PC-3 (cell line): ENCODE results near the gene RBM12. TPM values are rescaled to one million over a fixed set of nuclear protein-coding genes. Genes with fewer than 3 reads are reported as not detected.

Experiments
- ATAC-seq: fragments of 200-7000 bp; cut with Tn5 transposase; 2 replicates; pipeline ENCODE4 v1.9.1; 2020; ENCODE audit warnings: mild to moderate bottlenecking, moderate library complexity
- BruUV-seq: library from RNA; stranded (reverse); fragments of 400-500 nt; replicated peaks from 2 replicates; lab custom pipeline; 2021; lab: Mats Ljungman, UMichigan
- CTCF ChIA-PET: fragments of 300-600 bp; sonication (Branson Sonifier 250); formaldehyde crosslinking; loops from one replicate; lab custom pipeline; 2022; ENCODE audit warnings: antibody characterized with exemption; lab: Charles Lee
- POLR2A ChIA-PET: fragments of 300-600 bp; sonication (Branson Sonifier 250); formaldehyde crosslinking; loops from one replicate; lab custom pipeline; 2022; ENCODE audit warnings: antibody characterized with exemption; ENCODE audit not compliant: unreplicated experiment; lab: Charles Lee
- DNase-seq: peaks from one replicate; pipeline ENCODE4 v3.0.0-alpha.2; 2015
- H2AFZ ChIP-seq: fragments of 300-600 bp; sonication (generic); 2 replicates; pipeline ENCODE4 v1.6.0; 2016; ENCODE audit warnings: antibody characterized with exemption, low read length
- H3F3A ChIP-seq: fragments of 300-600 bp; sonication (generic); one replicate; pipeline ENCODE4 v1.6.0; 2017; ENCODE audit warnings: antibody characterized with exemption, low read length, control low read depth, mild to moderate bottlenecking; ENCODE audit not compliant: unreplicated experiment
- H3K27ac ChIP-seq: fragments of 300-600 bp; sonication (generic); 2 replicates; pipeline ENCODE4 v1.5.1; 2016; ENCODE audit warnings: mild to moderate bottlenecking, low read length
- H3K27me3 ChIP-seq: fragments of 300-600 bp; sonication (generic); 2 replicates; pipeline ENCODE4 v1.6.1; 2016; ENCODE audit warnings: low read length, mixed read lengths
- H3K36me3 ChIP-seq: fragments of 300-600 bp; sonication (generic); 2 replicates; pipeline ENCODE4 v1.6.1; 2016; ENCODE audit warnings: low read depth, mixed run types, low read length, mixed read lengths
- H3K4me1 ChIP-seq: fragments of 300-600 bp; sonication (generic); 2 replicates; pipeline ENCODE4 v1.5.1; 2016; ENCODE audit warnings: low read length; ENCODE audit not compliant: insufficient read depth
- H3K4me2 ChIP-seq: fragments of 300-600 bp; sonication (generic); 2 replicates; pipeline ENCODE4 v1.6.0; 2016; ENCODE audit warnings: low read length
- H3K4me3 ChIP-seq: fragments of 300-600 bp; sonication (generic); 2 replicates; pipeline ENCODE4 v1.5.1; 2016; ENCODE audit warnings: mild to moderate bottlenecking, low read length, mixed read lengths
- H3K79me2 ChIP-seq: fragments of 300-600 bp; sonication (generic); 2 replicates; pipeline ENCODE4 v1.6.1; 2017; ENCODE audit warnings: low read length, mixed read lengths
- H3K9ac ChIP-seq: fragments of 300-600 bp; sonication (generic); 2 replicates; pipeline ENCODE4 v1.6.0; 2016; ENCODE audit warnings: mild to moderate bottlenecking, low read length
- H3K9me2 ChIP-seq: fragments of 300-600 bp; sonication (generic); replicated peaks from 2 replicates; pipeline ENCODE4 v1.6.1; 2016; ENCODE audit warnings: mixed run types, low read length, mixed read lengths
- H3K9me3 ChIP-seq: fragments of 300-600 bp; sonication (generic); 2 replicates; pipeline ENCODE4 v1.6.1; 2016; ENCODE audit warnings: low read length, mixed read lengths
- H4K20me1 ChIP-seq: fragments of 300-600 bp; sonication (generic); 2 replicates; pipeline ENCODE4 v1.6.1; 2016; ENCODE audit warnings: low read length, mixed read lengths
- EZH2 ChIP-seq: fragments of 300-600 bp; sonication (generic); IDR thresholded peaks from one replicate; pipeline ENCODE4 v1.6.1; 2017; ENCODE audit warnings: antibody characterized with exemption, mild to moderate bottlenecking, low read length; ENCODE audit not compliant: unreplicated experiment
- EZH2phosphoT487 ChIP-seq: fragments of 300-600 bp; sonication (generic); IDR thresholded peaks from 2 replicates; pipeline ENCODE4 v1.6.1; 2018; ENCODE audit warnings: mild to moderate bottlenecking, antibody characterized with exemption, low read length, borderline replicate concordance
- intact Hi-C: fragments of 100-400 bp; cut with micrococcal nuclease; formaldehyde crosslinking; loops from 2 replicates; pipeline ENCODE4 v1.9.0; 2023
- total RNA-seq: library from RNA; depleted of rRNA; stranded (reverse); fragments of >200 nt; gene quantifications from 2 replicates; pipeline ENCODE4 v1.2.3, GENCODE V29; 2014
- TF ChIP-seq, protein P1 (sequence below): fragments of 300-600 bp; sonication (generic); conservative IDR thresholded peaks from 2 replicates; pipeline ENCODE4 v1.5.1; 2017; ENCODE audit warnings: antibody characterized with exemption, low read depth, mild to moderate bottlenecking, low read length

RBM12 gene
- total RNA-seq, 1 experiment from 2014 or later, result 53.6 TPM

DNA sequence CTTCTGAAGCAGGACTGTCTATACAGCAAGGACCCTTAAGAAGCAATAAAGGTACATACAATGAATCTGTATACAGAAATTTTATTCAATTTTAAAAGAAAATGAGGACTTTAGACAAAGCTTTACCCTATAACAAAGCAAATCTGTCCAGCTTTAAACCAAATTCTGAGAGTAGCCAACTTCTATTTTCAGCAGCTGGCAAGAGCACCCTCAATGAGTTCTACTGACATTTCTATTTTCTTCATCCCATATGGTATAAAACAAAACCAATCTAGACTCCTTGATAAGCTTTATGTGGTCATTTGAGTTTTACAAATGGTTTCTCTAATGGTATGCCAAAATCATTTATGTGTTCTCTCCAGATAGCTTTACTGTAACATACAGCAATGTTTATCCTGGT lies 12.7 kb downstream of the RBM12 start:
- Histone ChIP-seq H4K20me1 (peaks cover 66% of the 10 kb centered on the region), H3K79me2 (peaks cover 99% of the 10 kb centered on the region), H3K4me3 (no peak overlapping the region), H3K4me1 (no peaks in the 10 kb centered on the region), H2AFZ (no peak overlapping the region), H3K9ac (no peak overlapping the region), H3K4me2 (no peak overlapping the region), H3K9me2 (no peaks in the 10 kb centered on the region), H3F3A (peaks cover 3% of the 10 kb centered on the region), H3K9me3 (no peaks in the 10 kb centered on the region), H3K27me3 (no peaks in the 10 kb centered on the region), H3K27ac (no peak overlapping the region), H3K36me3 (peaks cover 50% of the 10 kb centered on the region)
- intact Hi-C loops, result no loop called here
- DNase-seq (no peak), ATAC-seq (no peak; the same call in 1 of the 2 replicates)
- no TSS peak for BruUV-seq
- ChIA-PET CTCF (no interaction called here), POLR2A (interaction anchor here (0.7 kb wide), 1 partner anchor 91 kb away, joined by 3 read pairs; no protein-coding TSS in a partner anchor)
- TF ChIP-seq, protein P1, sequence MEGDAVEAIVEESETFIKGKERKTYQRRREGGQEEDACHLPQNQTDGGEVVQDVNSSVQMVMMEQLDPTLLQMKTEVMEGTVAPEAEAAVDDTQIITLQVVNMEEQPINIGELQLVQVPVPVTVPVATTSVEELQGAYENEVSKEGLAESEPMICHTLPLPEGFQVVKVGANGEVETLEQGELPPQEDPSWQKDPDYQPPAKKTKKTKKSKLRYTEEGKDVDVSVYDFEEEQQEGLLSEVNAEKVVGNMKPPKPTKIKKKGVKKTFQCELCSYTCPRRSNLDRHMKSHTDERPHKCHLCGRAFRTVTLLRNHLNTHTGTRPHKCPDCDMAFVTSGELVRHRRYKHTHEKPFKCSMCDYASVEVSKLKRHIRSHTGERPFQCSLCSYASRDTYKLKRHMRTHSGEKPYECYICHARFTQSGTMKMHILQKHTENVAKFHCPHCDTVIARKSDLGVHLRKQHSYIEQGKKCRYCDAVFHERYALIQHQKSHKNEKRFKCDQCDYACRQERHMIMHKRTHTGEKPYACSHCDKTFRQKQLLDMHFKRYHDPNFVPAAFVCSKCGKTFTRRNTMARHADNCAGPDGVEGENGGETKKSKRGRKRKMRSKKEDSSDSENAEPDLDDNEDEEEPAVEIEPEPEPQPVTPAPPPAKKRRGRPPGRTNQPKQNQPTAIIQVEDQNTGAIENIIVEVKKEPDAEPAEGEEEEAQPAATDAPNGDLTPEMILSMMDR, result no peak
- no peak for TF ChIP-seq EZH2phosphoT487
- no peak for TF ChIP-seq EZH2

DNA sequence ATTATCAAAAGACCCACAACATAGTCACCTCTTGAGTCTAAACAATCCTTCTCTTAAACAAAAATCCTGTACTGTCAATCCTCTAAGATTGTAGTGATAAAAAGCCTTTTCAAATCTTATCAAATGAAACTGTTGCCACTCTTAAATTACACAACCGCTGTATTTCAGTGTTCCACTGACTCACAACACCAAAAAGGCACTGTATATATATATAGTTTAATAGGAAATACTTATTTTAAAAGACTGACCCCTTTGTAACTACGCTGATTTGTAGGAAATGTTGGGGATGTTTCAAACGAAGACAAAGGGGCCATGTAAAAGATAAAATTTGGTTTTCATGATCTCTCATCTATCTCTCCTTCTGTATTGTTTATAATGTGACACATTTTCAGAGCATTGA lies 14.1 kb downstream of the RBM12 start:
- CTCF ChIA-PET, result no interaction called here
- Histone ChIP-seq H3K36me3 (peaks cover 43% of the 10 kb centered on the region), H3K79me2 (peaks cover 97% of the 10 kb centered on the region), H3K9ac (no peak overlapping the region), H3K9me2 (no peaks in the 10 kb centered on the region), H2AFZ (no peak overlapping the region), H3K4me1 (no peaks in the 10 kb centered on the region), H3F3A (no peaks in the 10 kb centered on the region), H3K9me3 (no peaks in the 10 kb centered on the region), H3K27ac (no peak overlapping the region), H3K4me2 (no peak overlapping the region), H3K4me3 (no peak overlapping the region), H3K27me3 (no peaks in the 10 kb centered on the region), H4K20me1 (peaks cover 59% of the 10 kb centered on the region)
- no peak for ATAC-seq
- intact Hi-C loops, result no loop called here
- no TSS peak for BruUV-seq
- TF ChIP-seq, protein P1, result no peak
- TF ChIP-seq EZH2 (no peak), EZH2phosphoT487 (no peak)
- POLR2A ChIA-PET, result no interaction called here
- DNase-seq, result no peak

DNA sequence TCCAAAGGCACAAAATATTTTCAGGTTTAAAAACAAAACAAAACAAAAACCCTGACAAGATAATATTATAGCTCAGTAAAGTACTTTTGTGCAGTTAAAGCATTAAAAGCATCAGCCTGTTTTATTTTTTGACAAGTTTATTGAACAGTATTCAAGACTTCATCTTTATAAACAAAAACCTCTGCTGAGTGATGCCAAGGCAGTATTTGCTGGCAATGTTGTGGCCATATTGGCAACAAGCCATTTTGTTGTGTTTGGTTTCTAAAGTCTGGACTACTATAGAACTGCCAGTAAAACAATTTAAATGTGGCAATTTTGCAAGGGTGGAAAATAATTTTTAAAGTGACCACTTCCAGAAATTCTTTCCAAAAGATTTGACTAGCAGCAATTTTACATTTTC lies 15.9 kb downstream of the RBM12 start:
- Histone ChIP-seq H3K9me2 (no peaks in the 10 kb centered on the region), H3K27me3 (no peaks in the 10 kb centered on the region), H3K79me2 (peaks cover 97% of the 10 kb centered on the region), H3K36me3 (peaks cover 25% of the 10 kb centered on the region), H3K4me2 (no peak overlapping the region), H3K9me3 (no peaks in the 10 kb centered on the region), H3K4me3 (no peak overlapping the region), H3K27ac (no peak overlapping the region), H3K4me1 (no peaks in the 10 kb centered on the region), H3K9ac (no peak overlapping the region), H3F3A (no peaks in the 10 kb centered on the region), H4K20me1 (peaks cover 41% of the 10 kb centered on the region), H2AFZ (no peak overlapping the region)
- intact Hi-C loops, result no loop called here
- CTCF ChIA-PET, result interaction anchor here (0.7 kb wide), 1 partner anchor 30 kb away, joined by 3 read pairs; no protein-coding TSS in a partner anchor
- no TSS peak for BruUV-seq
- POLR2A ChIA-PET, result interaction anchor here (0.6 kb wide), 1 partner anchor 17 kb away, joined by 9 read pairs; no protein-coding TSS in a partner anchor
- DNase-seq (peak; percentile 15), ATAC-seq (no peak)
- TF ChIP-seq, protein P1, result no peak
- TF ChIP-seq EZH2phosphoT487, result no peak
- no peak for TF ChIP-seq EZH2
